NCI-H82 treated with DMSO at 0.1 percent for 48 hours (cell line): ENCODE measurements around the gene NUP98.
"Not testable (repeated sequence)": the region's sequence is repeated elsewhere in the genome, so short reads cannot be mapped to it uniquely, and the experiment has no call there.

ENCODE experiments used
- DNase-seq: peaks from one replicate; lab custom pipeline; 2025; ENCODE audit not compliant: unreplicated experiment; lab: John Stamatoyannopoulos, UW

Gene NUP98

GRCh38 chr11:3645552-3645951 is 151.8 kb downstream of the NUP98 start:
- DNase-seq = no peak

GRCh38 chr11:3644817-3645235 is 152.5 kb downstream of the NUP98 start, which contains the start of gene ART1:
Gene ART1 (plus strand): TSS chr11:3645128. CDS start chr11:3659214, 14,086 bp downstream.
- no peak for DNase-seq

GRCh38 chr11:3643102-3643546 is 154.2 kb downstream of the NUP98 start:
- DNase-seq = not testable (repeated sequence)

- peak; percentile 24 for DNase-seq
These were observed 155.0 kb downstream of the NUP98 start for GRCh38 chr11:3642071-3642951.

- no peak for DNase-seq
These were observed 155.7 kb downstream of the NUP98 start, which contains the start of gene ART5 for GRCh38 chr11:3641701-3642070. Gene ART5 (minus strand): TSS chr11:3641992. CDS start chr11:3641862, 130 bp downstream.

GRCh38 chr11:3641191-3641590 is 156.2 kb downstream of the NUP98 start:
- DNase-seq = no peak

- no peak for DNase-seq
These were observed 157.5 kb downstream of the NUP98 start for GRCh38 chr11:3639841-3640240.

GRCh38 chr11:3638513-3638912 is 158.8 kb downstream of the NUP98 start:
- no peak for DNase-seq

GRCh38 chr11:3637201-3637600 is 160.2 kb downstream of the NUP98 start:
- DNase-seq = no peak

- DNase-seq = no peak
These were observed 161.5 kb downstream of the NUP98 start for GRCh38 chr11:3635641-3636375.

GRCh38 chr11:3632070-3632660 is 165.2 kb downstream of the NUP98 start:
- no peak for DNase-seq

GRCh38 chr11:3631331-3631730 is 166.0 kb downstream of the NUP98 start:
- no peak for DNase-seq

- no peak for DNase-seq
These were observed 170.1 kb downstream of the NUP98 start for GRCh38 chr11:3627291-3627690.

- no peak for DNase-seq
These were observed 170.9 kb downstream of the NUP98 start for GRCh38 chr11:3626250-3626960.
